ENCODE measurements around the gene ANKK1. TPM values are rescaled to one million over a fixed set of nuclear protein-coding genes. Genes with fewer than 3 reads are reported as not detected.
A peak's percentile ranks its signal among the peaks of the same experiment; 100 is the strongest.

Gene ANKK1
- total RNA-seq, 2 experiments from 2014 or later = not detected

- no peak overlapping the region for H3K4me3 Mint-ChIP-seq
- TF ChIP-seq CTCF (IDR thresholded peaks at IDR 0.05) = no peak
- no peaks in the 10 kb centered on the region for H3K4me1 Mint-ChIP-seq (ENCODE audit: low read depth)
- ChIA-PET POLR2A (no interaction called here), CTCF (no interaction called here)
- intact Hi-C loops (cut with micrococcal nuclease) = no loop called here
- H3K27ac Mint-ChIP-seq = no peak overlapping the region
- H3K9me3 Mint-ChIP-seq = no peaks in the 10 kb centered on the region
- no peak for ATAC-seq
- no peaks in the 10 kb centered on the region for H3K27me3 Mint-ChIP-seq
- H3K36me3 Mint-ChIP-seq (ENCODE audit: low read depth) = no peaks in the 10 kb centered on the region
- no peak for DNase-seq
Measured at GRCh38 chr11:113436672-113437252, 49.2 kb downstream of the ANKK1 start.

GRCh38 chr11:113440816-113441215, 53.2 kb downstream of the ANKK1 start:
- Mint-ChIP-seq H3K27me3 (peaks cover 8% of the 10 kb centered on the region), H3K4me3 (no peak overlapping the region), H3K9me3 (no peaks in the 10 kb centered on the region), H3K36me3 (ENCODE audit: low read depth) (no peaks in the 10 kb centered on the region), H3K27ac (no peak overlapping the region), H3K4me1 (ENCODE audit: low read depth) (no peaks in the 10 kb centered on the region)
- no peak for ATAC-seq
- POLR2A ChIA-PET = no interaction called here
- CTCF ChIA-PET = no interaction called here
- intact Hi-C loops (cut with micrococcal nuclease) = no loop called here
- no peak for TF ChIP-seq CTCF (IDR thresholded peaks at IDR 0.05)
- no peak for DNase-seq

GRCh38 chr11:113444502-113445123, 57.0 kb downstream of the ANKK1 start:
- intact Hi-C loops (cut with micrococcal nuclease) = no loop called here
- H3K27ac Mint-ChIP-seq = no peak overlapping the region
- POLR2A ChIA-PET = no interaction called here

GRCh38 chr11:113446112-113446511, 58.5 kb downstream of the ANKK1 start:
- peak; percentile 4 for DNase-seq
- TF ChIP-seq CTCF (IDR thresholded peaks at IDR 0.05) = no peak
- POLR2A ChIA-PET = no interaction called here
- no peaks in the 10 kb centered on the region for H3K9me3 Mint-ChIP-seq
- CTCF ChIA-PET = no interaction called here
- H3K4me1 Mint-ChIP-seq (ENCODE audit: low read depth) = no peaks in the 10 kb centered on the region
- H3K27me3 Mint-ChIP-seq = peaks cover 8% of the 10 kb centered on the region
- no peaks in the 10 kb centered on the region for H3K36me3 Mint-ChIP-seq (ENCODE audit: low read depth)
- no peak overlapping the region for H3K4me3 Mint-ChIP-seq
- no peak overlapping the region for H3K27ac Mint-ChIP-seq
- no peak for ATAC-seq
- intact Hi-C loops (cut with micrococcal nuclease) = no loop called here

More at GRCh38 chr11:113444502-113445123, 57.0 kb downstream of the ANKK1 start:
- no peaks in the 10 kb centered on the region for H3K36me3 Mint-ChIP-seq (ENCODE audit: low read depth)
- H3K27me3 Mint-ChIP-seq = peaks cover 8% of the 10 kb centered on the region
- CTCF ChIA-PET = no interaction called here
- no peaks in the 10 kb centered on the region for H3K4me1 Mint-ChIP-seq (ENCODE audit: low read depth)
- TF ChIP-seq CTCF (IDR thresholded peaks at IDR 0.05) = no peak
- no peak for DNase-seq
- H3K4me3 Mint-ChIP-seq = no peak overlapping the region
- ATAC-seq = no peak
- no peaks in the 10 kb centered on the region for H3K9me3 Mint-ChIP-seq

- POLR2A ChIA-PET = no interaction called here
- TF ChIP-seq CTCF (IDR thresholded peaks at IDR 0.05) = no peak
- Mint-ChIP-seq H3K27me3 (peaks cover 7% of the 10 kb centered on the region), H3K4me3 (no peak overlapping the region), H3K36me3 (ENCODE audit: low read depth) (no peaks in the 10 kb centered on the region), H3K9me3 (no peaks in the 10 kb centered on the region), H3K4me1 (ENCODE audit: low read depth) (no peaks in the 10 kb centered on the region), H3K27ac (no peak overlapping the region)
- no peak for ATAC-seq
- CTCF ChIA-PET = no interaction called here
- intact Hi-C loops (cut with micrococcal nuclease) = no loop called here
- DNase-seq = no peak
Measured at GRCh38 chr11:113446938-113447337, 59.4 kb downstream of the ANKK1 start.
